Neural cell (in vitro differentiated cells): Measurements from ENCODE around the gene REV1.

Experiments
- CTCF ChIP-seq: fragments of 450-650 bp; IDR thresholded peaks from 2 replicates; pipeline ENCODE4 v1.5.1; 2014; ENCODE audit warnings: antibody characterized with exemption, mild to moderate bottlenecking, moderate library complexity; ENCODE audit not compliant: poor library complexity, severe bottlenecking
- EP300 ChIP-seq: fragments of 450-650 bp; conservative IDR thresholded peaks from 2 replicates; pipeline ENCODE4 v1.6.1; 2014; ENCODE audit warnings: antibody characterized with exemption, mild to moderate bottlenecking, moderate library complexity; ENCODE audit not compliant: poor library complexity, severe bottlenecking
- EZH2 ChIP-seq: fragments of 200-600, 300-800 bp; shearing (Covaris generic), sonication (generic); IDR thresholded peaks from 2 replicates; pipeline ENCODE4 v1.6.1; 2014; ENCODE audit warnings: antibody characterized with exemption, low read length, borderline replicate concordance, mild to moderate bottlenecking; ENCODE audit not compliant: insufficient read depth, poor library complexity, severe bottlenecking
- MXI1 ChIP-seq: fragments of 450-650 bp; conservative IDR thresholded peaks from 2 replicates; pipeline ENCODE4 v1.6.1; 2014; ENCODE audit warnings: antibody characterized with exemption, mild to moderate bottlenecking; ENCODE audit not compliant: poor library complexity, severe bottlenecking
- POLR2AphosphoS5 ChIP-seq: IDR thresholded peaks from 2 replicates; pipeline ENCODE4 v1.6.1; 2012
- RAD21 ChIP-seq: fragments of 450-650 bp; conservative IDR thresholded peaks from 2 replicates; pipeline ENCODE4 v1.6.1; 2014; ENCODE audit warnings: antibody characterized with exemption, mild to moderate bottlenecking, moderate library complexity
- REST ChIP-seq: IDR thresholded peaks from 2 replicates; pipeline ENCODE4 v1.6.1; 2012; ENCODE audit warnings: borderline replicate concordance
- SMC3 ChIP-seq: fragments of 450-650 bp; conservative IDR thresholded peaks from 2 replicates; pipeline ENCODE4 v1.6.1; 2014; ENCODE audit warnings: antibody characterized with exemption, mild to moderate bottlenecking, moderate library complexity; ENCODE audit not compliant: poor library complexity
- TAF1 ChIP-seq: IDR thresholded peaks from 2 replicates; pipeline ENCODE4 v1.6.1; 2012; ENCODE audit warnings: low read depth

- TF ChIP-seq CTCF (no peak), EP300 (no peak), POLR2AphosphoS5 (no peak), SMC3 (no peak), RAD21 (no peak), REST (no peak), EZH2 (no peak), TAF1 (no peak), MXI1 (no peak)
These were observed 4.0 kb downstream of the REV1 start for GRCh38 chr2:99485824-99486223.
